ENCODE data around the gene JAG2. TPM values are rescaled to one million over a fixed set of nuclear protein-coding genes. Genes with fewer than 3 reads are reported as not detected.

The JAG2 gene
- total RNA-seq, 4 donors from 2014 or later = 7.6 to 27.4 (median 11.9) TPM

- Histone ChIP-seq H3K27me3 (peaks cover 0 to 9% of the 10 kb centered on the region in 2 donors), H3K9me3 (no peaks in the 10 kb centered on the region), H3K36me3 (no peaks in the 10 kb centered on the region), H3K4me1 (peaks cover 0 to 10% of the 10 kb centered on the region in 2 donors), H3K4me3 (peak overlapping the region in 1 of 2 donors; percentile 20), H3K27ac (no peak overlapping the region)
- TF ChIP-seq POLR2A (IDR thresholded peaks at IDR 0.05) = no peak
- TF ChIP-seq, protein P1, sequence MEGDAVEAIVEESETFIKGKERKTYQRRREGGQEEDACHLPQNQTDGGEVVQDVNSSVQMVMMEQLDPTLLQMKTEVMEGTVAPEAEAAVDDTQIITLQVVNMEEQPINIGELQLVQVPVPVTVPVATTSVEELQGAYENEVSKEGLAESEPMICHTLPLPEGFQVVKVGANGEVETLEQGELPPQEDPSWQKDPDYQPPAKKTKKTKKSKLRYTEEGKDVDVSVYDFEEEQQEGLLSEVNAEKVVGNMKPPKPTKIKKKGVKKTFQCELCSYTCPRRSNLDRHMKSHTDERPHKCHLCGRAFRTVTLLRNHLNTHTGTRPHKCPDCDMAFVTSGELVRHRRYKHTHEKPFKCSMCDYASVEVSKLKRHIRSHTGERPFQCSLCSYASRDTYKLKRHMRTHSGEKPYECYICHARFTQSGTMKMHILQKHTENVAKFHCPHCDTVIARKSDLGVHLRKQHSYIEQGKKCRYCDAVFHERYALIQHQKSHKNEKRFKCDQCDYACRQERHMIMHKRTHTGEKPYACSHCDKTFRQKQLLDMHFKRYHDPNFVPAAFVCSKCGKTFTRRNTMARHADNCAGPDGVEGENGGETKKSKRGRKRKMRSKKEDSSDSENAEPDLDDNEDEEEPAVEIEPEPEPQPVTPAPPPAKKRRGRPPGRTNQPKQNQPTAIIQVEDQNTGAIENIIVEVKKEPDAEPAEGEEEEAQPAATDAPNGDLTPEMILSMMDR (IDR thresholded peaks at IDR 0.05) = no peak
- no peak for DNase-seq
- intact Hi-C loops (cut with DNase I; ENCODE audit: low total_unique reads) = no loop called here
Measured at GRCh38 chr14:105168093-105168420, 519 bp downstream of the JAG2 start.

DNA sequence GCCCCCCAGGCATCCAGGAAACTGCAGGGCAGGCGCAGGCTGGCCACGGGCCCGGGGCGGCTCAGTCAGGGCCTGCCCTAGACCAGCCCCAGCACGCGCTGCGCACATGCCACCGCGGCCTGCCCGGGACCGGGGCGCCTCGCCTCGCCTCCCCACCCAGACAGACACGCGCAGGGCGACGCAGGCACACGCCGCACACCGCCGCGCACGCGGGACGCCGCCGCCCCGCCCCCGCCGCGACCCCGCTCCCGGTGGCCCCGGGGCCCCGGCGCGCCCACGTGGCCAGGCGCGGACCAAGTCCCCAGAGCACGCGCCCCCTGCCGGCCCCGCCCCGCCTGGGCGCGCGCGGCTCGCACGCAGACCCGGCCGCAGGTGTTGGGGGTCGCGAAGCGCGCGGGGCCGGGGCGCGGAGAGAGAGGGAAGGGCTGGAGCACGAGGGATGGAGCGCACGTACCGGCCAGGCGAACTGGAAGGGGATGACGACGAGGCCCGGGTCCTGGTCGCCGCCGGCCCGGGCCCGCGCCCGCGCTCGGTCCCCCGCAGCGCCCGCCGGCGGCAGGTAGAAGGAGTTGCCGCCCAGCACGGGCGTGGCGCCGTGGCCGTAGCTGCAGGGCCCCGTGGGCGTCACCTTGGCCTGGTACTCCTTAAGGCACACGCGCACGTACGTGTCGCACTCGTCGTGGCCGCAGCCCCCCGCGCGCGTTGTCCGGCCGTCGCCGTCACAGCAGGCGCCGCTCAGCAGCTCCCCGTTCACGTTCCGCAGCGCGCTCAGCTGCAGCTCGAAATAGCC, 1.1 kb downstream of the JAG2 start:
- TF ChIP-seq POLR2A (IDR thresholded peaks at IDR 0.05) = no peak
- TF ChIP-seq, protein P1 (IDR thresholded peaks at IDR 0.05) = peak in 2 of 4 experiments; percentile 11 to 14
- H3K27ac ChIP-seq = no peak overlapping the region
- intact Hi-C loops (cut with DNase I; ENCODE audit: low total_unique reads) = no loop called here
- DNase-seq = no peak
- peaks cover 0 to 9% of the 10 kb centered on the region in 2 donors for H3K27me3 ChIP-seq
- H3K36me3 ChIP-seq = no peaks in the 10 kb centered on the region
- H3K4me3 ChIP-seq = peak overlapping the region in 1 of 2 donors; percentile 20
- no peaks in the 10 kb centered on the region for H3K9me3 ChIP-seq
- peaks cover 0 to 10% of the 10 kb centered on the region in 2 donors for H3K4me1 ChIP-seq

DNA sequence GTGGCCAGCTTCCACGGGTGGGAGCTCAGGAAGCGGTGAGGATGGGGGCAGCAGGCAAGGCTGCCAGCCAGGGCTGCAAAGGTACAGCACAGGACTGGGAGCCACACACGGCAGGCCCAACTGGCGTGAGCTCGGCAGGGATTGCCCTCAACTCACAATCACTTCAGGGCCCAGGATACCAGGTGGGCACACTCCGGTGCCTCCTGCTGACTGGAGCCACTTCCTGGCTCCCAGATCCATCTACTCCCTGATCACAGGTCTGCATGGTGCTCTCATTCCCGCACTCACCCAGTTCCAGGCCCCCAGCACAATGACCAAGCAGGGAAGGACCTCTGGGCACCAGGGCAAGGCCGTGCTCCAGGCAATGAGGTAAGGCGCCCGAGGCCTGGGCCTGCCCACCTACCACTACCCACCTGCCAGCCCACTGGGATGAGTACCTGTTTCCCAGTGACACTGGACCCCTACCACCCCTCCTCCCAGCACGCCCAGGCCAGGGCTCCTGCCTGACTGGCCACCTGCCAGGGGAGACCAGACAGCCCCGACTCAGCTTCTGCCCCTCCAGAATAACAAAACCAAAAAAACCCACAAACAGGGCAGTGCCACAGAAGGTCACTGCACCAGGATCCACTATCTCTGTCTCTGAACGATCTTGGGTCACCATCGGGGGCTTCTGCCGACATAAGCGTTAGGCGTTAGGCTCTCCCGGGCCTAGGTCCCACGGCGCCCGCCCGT, 1.8 kb downstream of the JAG2 start:
- no peaks in the 10 kb centered on the region for H3K36me3 ChIP-seq
- DNase-seq = no peak
- no peak overlapping the region for H3K4me3 ChIP-seq
- no peak overlapping the region for H3K27ac ChIP-seq
- H3K27me3 ChIP-seq = peaks cover 0 to 9% of the 10 kb centered on the region in 2 donors
- no peak for TF ChIP-seq POLR2A (IDR thresholded peaks at IDR 0.05)
- TF ChIP-seq, protein P1 (IDR thresholded peaks at IDR 0.05) = no peak
- H3K4me1 ChIP-seq = peaks cover 0 to 10% of the 10 kb centered on the region in 2 donors
- no peaks in the 10 kb centered on the region for H3K9me3 ChIP-seq
- intact Hi-C loops (cut with DNase I; ENCODE audit: low total_unique reads) = no loop called here

DNA sequence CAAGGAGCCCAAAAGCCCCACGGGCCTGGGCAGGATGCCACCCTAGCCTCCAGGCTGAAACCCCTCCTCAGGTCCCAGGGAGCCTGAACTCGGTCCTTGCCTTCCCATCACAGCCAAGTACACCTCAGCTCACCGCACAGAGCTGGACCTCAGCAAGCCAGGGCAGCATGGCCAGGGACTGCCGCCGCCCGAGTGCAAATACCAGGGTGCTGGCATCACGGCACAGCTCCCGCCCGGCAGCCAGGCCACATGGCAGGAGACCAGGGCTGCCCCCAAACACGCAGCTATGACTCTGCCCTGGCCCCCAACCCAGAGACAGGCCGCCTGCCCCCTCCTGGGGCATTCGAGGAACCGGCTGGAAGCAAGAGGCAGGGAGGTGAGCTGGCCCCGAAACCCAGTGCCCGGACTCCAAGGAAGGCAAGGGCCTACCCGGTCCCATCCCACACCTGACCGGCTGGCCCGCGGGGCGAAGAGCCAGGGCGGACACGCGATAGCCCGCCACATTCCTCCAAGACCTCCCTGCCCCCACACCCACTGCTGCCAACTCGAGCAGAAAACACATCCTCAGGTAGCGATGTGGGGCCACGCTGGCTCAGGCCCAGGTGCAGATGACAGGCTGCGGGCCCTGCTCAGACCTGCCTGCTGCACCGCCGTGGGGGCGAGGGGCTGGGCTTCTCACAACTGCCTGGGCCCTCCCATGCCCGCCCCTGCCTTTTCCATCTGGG, 2.7 kb downstream of the JAG2 start:
- Histone ChIP-seq H3K4me1 (peaks cover 0 to 10% of the 10 kb centered on the region in 2 donors), H3K4me3 (no peak overlapping the region), H3K27ac (no peak overlapping the region), H3K36me3 (no peaks in the 10 kb centered on the region), H3K27me3 (peaks cover 0 to 9% of the 10 kb centered on the region in 2 donors), H3K9me3 (no peaks in the 10 kb centered on the region)
- intact Hi-C loops (cut with DNase I; ENCODE audit: low total_unique reads) = no loop called here
- DNase-seq = no peak
- TF ChIP-seq, protein P1 (IDR thresholded peaks at IDR 0.05) = no peak
- no peak for TF ChIP-seq POLR2A (IDR thresholded peaks at IDR 0.05)
